Measurements from ENCODE around the gene LATS2.

- TF ChIP-seq POLR2A (IDR thresholded peaks at IDR 0.05) (no peak), CTCF (IDR thresholded peaks at IDR 0.05) (no peak)
Measured at GRCh38 chr13:21006141-21007005, 55.0 kb downstream of the LATS2 start.
